B cell (primary cell): ENCODE measurements around the gene ZNF331. TPM values are rescaled to one million over a fixed set of nuclear protein-coding genes. Genes with fewer than 3 reads are reported as not detected.

Source experiments
- ATAC-seq: fragments of 200-7000 bp; cut with Tn5 transposase; one replicate; pipeline ENCODE4 v1.10.0; 2021; ENCODE audit warnings: low read depth, mild to moderate bottlenecking, moderate number of reproducible peaks, moderate library complexity
- CTCF ChIA-PET: fragments of 350-600 bp; sonication (Branson Sonifier 250); formaldehyde crosslinking; loops from one replicate; lab custom pipeline; 2021; ENCODE audit warnings: antibody characterized with exemption, inconsistent platforms; lab: Charles Lee
- POLR2A ChIA-PET: fragments of 350-600 bp; sonication (Branson Sonifier 250); formaldehyde crosslinking; loops from one replicate; lab custom pipeline; 2021; ENCODE audit warnings: antibody characterized with exemption; lab: Charles Lee
- DNase-seq: peaks from one replicate; pipeline ENCODE4 v3.0.0; 2013
- H2AFZ ChIP-seq: 2 replicates; pipeline ENCODE4 v1.6.1; 2012; ENCODE audit warnings: mild to moderate bottlenecking, low read depth, low read length; ENCODE audit not compliant: insufficient read depth, poor library complexity, severe bottlenecking
- H3K27ac ChIP-seq, 2 donors: 1 replicate in 1 of 2; 2 replicates in 1 of 2; pipeline ENCODE4 v1.5.1; 2012 to 2013; ENCODE audit warnings: low read length in 2 of 2, mild to moderate bottlenecking in 2 of 2, moderate library complexity in 1 of 2
- H3K27me3 ChIP-seq, 4 experiments: fragments of 200-600 bp in 1 of 4; sonication (generic) in 1 of 4; replicated peaks in 1 of 4; 1 replicate in 2 of 4; 2 replicates in 2 of 4; pipeline versions ENCODE4 v1.6.1 to v1.7.0; 2013 to 2016; ENCODE audit warnings: low read length in 3 of 4, mild to moderate bottlenecking in 2 of 4, mixed read lengths in 1 of 4, moderate library complexity in 1 of 4; ENCODE audit not compliant: insufficient read depth in 4 of 4, control insufficient read depth in 3 of 4; ENCODE audit errors: control extremely low read depth in 1 of 4
- H3K36me3 ChIP-seq, 2 experiments: replicated peaks in 1 of 2; 1 replicate in 1 of 2; 2 replicates in 1 of 2; pipeline versions ENCODE4 v1.6.1 to v1.7.1; 2013; ENCODE audit warnings: low read length in 1 of 2; ENCODE audit not compliant: insufficient read depth in 2 of 2, control insufficient read depth in 1 of 2; ENCODE audit errors: control extremely low read depth in 1 of 2, extremely low read depth in 1 of 2
- H3K4me1 ChIP-seq, 2 donors: fragments of 200-600 bp in 1 of 2; sonication (generic) in 1 of 2; 1 replicate in 1 of 2; 2 replicates in 1 of 2; pipeline versions ENCODE4 v1.5.1 to v1.6.1; 2013 to 2017; ENCODE audit warnings: low read length in 2 of 2; ENCODE audit not compliant: control insufficient read depth in 2 of 2, insufficient read depth in 2 of 2
- H3K4me2 ChIP-seq: replicated peaks from 2 replicates; pipeline ENCODE3; 2012; ENCODE audit warnings: mild to moderate bottlenecking, low read depth, low read length; ENCODE audit not compliant: poor library complexity, severe bottlenecking
- H3K4me3 ChIP-seq, 5 experiments: fragments of 200-600 bp in 1 of 5; sonication (generic) in 1 of 5; 1 replicate in 3 of 5; 2 replicates in 2 of 5; pipeline versions ENCODE4 v1.5.1 to v1.7.0; 2011 to 2016; ENCODE audit warnings: low read length in 4 of 5, mild to moderate bottlenecking in 4 of 5, low read depth in 2 of 5, control low read depth in 1 of 5, moderate library complexity in 1 of 5; ENCODE audit not compliant: insufficient read depth in 1 of 5; ENCODE audit errors: control extremely low read depth in 1 of 5, extremely low read depth in 1 of 5
- H3K79me2 ChIP-seq: fragments of 200-600 bp; sonication (generic); one replicate; pipeline ENCODE4 v1.6.0; 2016; ENCODE audit warnings: low read length; ENCODE audit not compliant: control insufficient read depth, insufficient read depth
- H3K9ac ChIP-seq: fragments of 200-600 bp; sonication (generic); 2 replicates; pipeline ENCODE4 v1.6.1; 2017; ENCODE audit warnings: mild to moderate bottlenecking, low read length, moderate library complexity
- H3K9me3 ChIP-seq, 3 donors: one replicate each; pipeline versions ENCODE4 v1.6.1 to v1.7.1; 2013; ENCODE audit warnings: low read length in 2 of 3; ENCODE audit not compliant: control insufficient read depth in 2 of 3, insufficient read depth in 1 of 3; ENCODE audit errors: control extremely low read depth in 1 of 3
- H4K20me1 ChIP-seq: 2 replicates; pipeline ENCODE4 v1.6.0; 2012; ENCODE audit warnings: mild to moderate bottlenecking, low read length; ENCODE audit not compliant: insufficient read depth, control insufficient read depth, poor library complexity, severe bottlenecking
- H3K27ac Mint-ChIP-seq: one replicate; pipeline ENCODE4 v1.8.0; 2021; ENCODE audit warnings: mixed read lengths
- H3K27me3 Mint-ChIP-seq: one replicate; pipeline ENCODE4 v1.8.0; 2021; ENCODE audit warnings: mixed read lengths
- H3K4me1 Mint-ChIP-seq: one replicate; pipeline ENCODE4 v1.8.0; 2021; ENCODE audit warnings: mixed read lengths
- H3K4me3 Mint-ChIP-seq: one replicate; pipeline ENCODE4 v1.8.0; 2021; ENCODE audit warnings: mixed read lengths
- H3K9me3 Mint-ChIP-seq: one replicate; pipeline ENCODE4 v1.8.0; 2022; ENCODE audit warnings: mixed read lengths; ENCODE audit not compliant: insufficient read depth
- EZH2 ChIP-seq: IDR thresholded peaks from 2 replicates; pipeline ENCODE4 v1.6.1; 2012; ENCODE audit warnings: borderline replicate concordance, low read depth, mild to moderate bottlenecking, moderate library complexity, low read length; ENCODE audit not compliant: insufficient read depth, poor library complexity, severe bottlenecking
- WGBS: methylation state at CpG from one replicate; pipeline ENCODE4 v1.1.5; 2013; ENCODE audit warnings: missing lambda C conversion rate; ENCODE audit not compliant: insufficient coverage; 5-methylcytosine and 5-hydroxymethylcytosine counted together
- intact Hi-C: fragments of 100-400 bp; cut with micrococcal nuclease; formaldehyde crosslinking; loops from one replicate; pipeline ENCODE4 v1.10.0; 2022
- polyA plus RNA-seq: library from polyadenylated mRNA; depleted of rRNA; stranded (reverse); fragments of >200 nt; gene quantifications from 2 replicates; pipeline ENCODE4 v1.2.3, GENCODE V29; 2012
- total RNA-seq, 2 donors: library from RNA; stranded (reverse); fragments of 120-200 nt in 1 of 2; gene quantifications; 1 replicate in 1 of 2; 2 replicates in 1 of 2; pipeline versions ENCODE4 v1.2.3 to v1.2.4, GENCODE V29; 2013 to 2022
- TF ChIP-seq, protein P1 (sequence below): fragments of 200-600 bp; IDR thresholded peaks from one replicate; pipeline ENCODE4 v1.8.0; 2022; ENCODE audit warnings: antibody characterized with exemption, mild to moderate bottlenecking

The ZNF331 gene
- total and polyA plus RNA-seq, 2 donors (not counting 1 experiment from before 2014, with no cell fraction given): 21.6 to 60.1 TPM

- no peaks in the 10 kb centered on the region for H4K20me1 ChIP-seq
- intact Hi-C loops: no loop called here
- H2AFZ ChIP-seq: no peak overlapping the region
- no peaks in the 10 kb centered on the region for H3K79me2 ChIP-seq
- H3K4me3 Mint-ChIP-seq: no peak overlapping the region
- no peak for ATAC-seq
- H3K4me1 ChIP-seq: no peaks in the 10 kb centered on the region
- H3K27ac ChIP-seq: no peak overlapping the region
- POLR2A ChIA-PET: interaction anchor here (0.7 kb wide), 1 partner anchor 22 kb away, joined by 3 read pairs; no protein-coding TSS in a partner anchor
- no peaks in the 10 kb centered on the region for H3K27me3 Mint-ChIP-seq
- CTCF ChIA-PET: no interaction called here
- no peak for DNase-seq
- peaks cover 0 to 37% (median 4%) of the 10 kb centered on the region in 3 donors for H3K9me3 ChIP-seq
- H3K9me3 Mint-ChIP-seq: no peaks in the 10 kb centered on the region
- no peak overlapping the region for H3K9ac ChIP-seq
- H3K27me3 ChIP-seq: no peaks in the 10 kb centered on the region
- WGBS: 84% methylated on average over 9 of the region's 9 CpGs
- H3K27ac Mint-ChIP-seq: no peak overlapping the region
- H3K4me2 ChIP-seq: no peak overlapping the region
- TF ChIP-seq, protein P1, sequence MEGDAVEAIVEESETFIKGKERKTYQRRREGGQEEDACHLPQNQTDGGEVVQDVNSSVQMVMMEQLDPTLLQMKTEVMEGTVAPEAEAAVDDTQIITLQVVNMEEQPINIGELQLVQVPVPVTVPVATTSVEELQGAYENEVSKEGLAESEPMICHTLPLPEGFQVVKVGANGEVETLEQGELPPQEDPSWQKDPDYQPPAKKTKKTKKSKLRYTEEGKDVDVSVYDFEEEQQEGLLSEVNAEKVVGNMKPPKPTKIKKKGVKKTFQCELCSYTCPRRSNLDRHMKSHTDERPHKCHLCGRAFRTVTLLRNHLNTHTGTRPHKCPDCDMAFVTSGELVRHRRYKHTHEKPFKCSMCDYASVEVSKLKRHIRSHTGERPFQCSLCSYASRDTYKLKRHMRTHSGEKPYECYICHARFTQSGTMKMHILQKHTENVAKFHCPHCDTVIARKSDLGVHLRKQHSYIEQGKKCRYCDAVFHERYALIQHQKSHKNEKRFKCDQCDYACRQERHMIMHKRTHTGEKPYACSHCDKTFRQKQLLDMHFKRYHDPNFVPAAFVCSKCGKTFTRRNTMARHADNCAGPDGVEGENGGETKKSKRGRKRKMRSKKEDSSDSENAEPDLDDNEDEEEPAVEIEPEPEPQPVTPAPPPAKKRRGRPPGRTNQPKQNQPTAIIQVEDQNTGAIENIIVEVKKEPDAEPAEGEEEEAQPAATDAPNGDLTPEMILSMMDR: no peak
- TF ChIP-seq EZH2: no peak
- no peaks in the 10 kb centered on the region for H3K36me3 ChIP-seq
- H3K4me1 Mint-ChIP-seq: no peaks in the 10 kb centered on the region
- H3K4me3 ChIP-seq: no peak overlapping the region
These were observed 57.5 kb downstream of the ZNF331 start for GRCh38 chr19:53595510-53595867.

DNA sequence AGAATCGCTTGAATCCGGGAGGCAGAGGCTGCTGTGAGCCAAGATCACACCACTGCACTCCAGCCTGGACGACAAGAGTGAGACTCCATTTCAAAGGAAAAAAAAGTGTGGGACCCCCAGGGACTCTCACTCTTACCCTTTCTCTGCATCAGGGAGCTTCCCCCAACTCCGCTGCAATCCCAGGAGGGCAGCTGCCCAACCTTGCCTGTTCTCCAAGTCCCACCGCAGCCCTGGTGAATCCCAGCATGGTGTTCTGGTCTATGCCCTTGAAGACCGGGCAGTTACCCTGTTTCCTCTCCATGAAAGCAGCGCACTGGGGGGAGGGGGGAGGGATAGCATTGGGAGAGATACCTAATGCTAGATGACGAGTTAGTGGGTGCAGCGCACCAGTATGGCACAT, 58.1 kb downstream of the ZNF331 start:
- no peaks in the 10 kb centered on the region for H3K4me1 Mint-ChIP-seq
- DNase-seq (no peak), ATAC-seq (no peak)
- H3K9me3 Mint-ChIP-seq: no peaks in the 10 kb centered on the region
- peaks cover 0 to 38% (median 4%) of the 10 kb centered on the region in 3 donors for H3K9me3 ChIP-seq
- no peak overlapping the region for H3K27ac Mint-ChIP-seq
- ChIA-PET CTCF (no interaction called here), POLR2A (no interaction called here)
- no peak overlapping the region for H3K9ac ChIP-seq
- H3K27me3 Mint-ChIP-seq: no peaks in the 10 kb centered on the region
- H3K4me3 ChIP-seq: no peak overlapping the region
- no peaks in the 10 kb centered on the region for H4K20me1 ChIP-seq
- H3K27me3 ChIP-seq: no peaks in the 10 kb centered on the region
- intact Hi-C loops: no loop called here
- WGBS: 98% methylated on average over 5 of the region's 9 CpGs
- H3K4me2 ChIP-seq: no peak overlapping the region
- no peaks in the 10 kb centered on the region for H3K4me1 ChIP-seq
- H3K79me2 ChIP-seq: no peaks in the 10 kb centered on the region
- H3K27ac ChIP-seq: no peak overlapping the region
- TF ChIP-seq, protein P1: no peak
- TF ChIP-seq EZH2: no peak
- H2AFZ ChIP-seq: no peak overlapping the region
- H3K36me3 ChIP-seq: no peaks in the 10 kb centered on the region
- no peak overlapping the region for H3K4me3 Mint-ChIP-seq
